Right atrium auricular region (tissue), 2 donors: ENCODE data around the gene OLFML2B. TPM values are rescaled to one million over a fixed set of nuclear protein-coding genes. Genes with fewer than 3 reads are reported as not detected.

Experiments used
- DNase-seq: peaks from one replicate; pipeline ENCODE4 v3.0.0-alpha.2; 2019; ENCODE audit warnings: low spot score
- H3K27ac ChIP-seq, 2 donors: fragments of 200-600 bp; sonication (generic); 1 replicate in 1 of 2; 2 replicates in 1 of 2; pipeline ENCODE4 v1.5.1; 2016 to 2019
- H3K27me3 ChIP-seq, 2 donors: fragments of 200-600 bp; sonication (generic); one replicate each; pipeline versions ENCODE4 v1.5.1 to v1.6.0; 2017 to 2019
- H3K36me3 ChIP-seq: fragments of 200-600 bp; sonication (generic); one replicate; pipeline ENCODE4 v1.5.1; 2016
- H3K4me1 ChIP-seq, 2 donors: fragments of 200-600 bp; sonication (generic); one replicate each; pipeline versions ENCODE4 v1.5.1 to v1.6.0; 2017 to 2019
- H3K4me3 ChIP-seq, 2 donors: fragments of 200-600 bp; sonication (generic); 1 replicate in 1 of 2; 2 replicates in 1 of 2; pipeline ENCODE4 v1.5.1; 2017 to 2019; ENCODE audit warnings: mild to moderate bottlenecking in 1 of 2, moderate library complexity in 1 of 2
- H3K9me3 ChIP-seq, 2 donors: fragments of 200-600 bp; sonication (generic); one replicate each; pipeline ENCODE4 v1.5.1; 2019
- CTCF ChIP-seq, 2 donors: fragments of 200-600 bp; sonication (generic); IDR thresholded peaks; one replicate each; pipeline ENCODE4 v1.5.1; 2019; ENCODE audit warnings: antibody characterized with exemption in 2 of 2
- total RNA-seq, 2 donors: library from RNA; depleted of rRNA; stranded (reverse); fragments of >200 nt; gene quantifications; one replicate each; pipeline ENCODE4 v1.1.0, GENCODE V29; 2016

Gene OLFML2B
- 1 to 10 TPM; 4.5 to 9.2 TPM for total RNA-seq

- peak in 1 of 2 donors; percentile 36 for TF ChIP-seq CTCF (IDR thresholded peaks at IDR 0.05)
- H3K27me3 ChIP-seq, result no peaks in the 10 kb centered on the region
- H3K36me3 ChIP-seq, result no peaks in the 10 kb centered on the region
Measured at GRCh38 chr1:162023547-162024501, at the start of gene OLFML2B. OLFML2B (minus strand) TSS chr1:162023869; CDS start chr1:162023430, 439 bp downstream.

GRCh38 chr1:162072740-162073139 is 49.1 kb upstream of the OLFML2B start:
- no peak for TF ChIP-seq CTCF (IDR thresholded peaks at IDR 0.05)
- no peaks in the 10 kb centered on the region for H3K9me3 ChIP-seq
- no peak overlapping the region for H3K27ac ChIP-seq
- H3K4me1 ChIP-seq, result peaks cover 0 to 28% of the 10 kb centered on the region in 2 donors
- H3K4me3 ChIP-seq, result no peak overlapping the region
- H3K27me3 ChIP-seq, result no peaks in the 10 kb centered on the region
- no peak for DNase-seq
- no peaks in the 10 kb centered on the region for H3K36me3 ChIP-seq

More at GRCh38 chr1:162023547-162024501, at the start of gene OLFML2B:
- Histone ChIP-seq H3K4me3 (peak within 1 kb of the TSS; percentile 49 to 63), H3K9me3 (no peaks in the 10 kb centered on the region), H3K4me1 (peaks cover 0 to 41% of the 10 kb centered on the region in 2 donors), H3K27ac (peak within 1 kb of the TSS; percentile 14 to 20)
- no peak for DNase-seq

GRCh38 chr1:162070825-162071224 is 47.2 kb upstream of the OLFML2B start:
- no peaks in the 10 kb centered on the region for H3K27me3 ChIP-seq

GRCh38 chr1:162070094-162070748 is 46.6 kb upstream of the OLFML2B start:
- H3K4me3 ChIP-seq, result peak overlapping the region; percentile 61 to 68
- no peak for TF ChIP-seq CTCF (IDR thresholded peaks at IDR 0.05)
- H3K4me1 ChIP-seq, result peaks cover 0 to 28% of the 10 kb centered on the region in 2 donors
- H3K9me3 ChIP-seq, result no peaks in the 10 kb centered on the region
- no peaks in the 10 kb centered on the region for H3K27me3 ChIP-seq
- H3K27ac ChIP-seq, result peak overlapping the region; percentile 27 to 74
- DNase-seq, result no peak
- no peaks in the 10 kb centered on the region for H3K36me3 ChIP-seq

More at GRCh38 chr1:162070825-162071224, 47.2 kb upstream of the OLFML2B start:
- TF ChIP-seq CTCF (IDR thresholded peaks at IDR 0.05), result no peak
- Histone ChIP-seq H3K9me3 (no peaks in the 10 kb centered on the region), H3K4me3 (peak overlapping the region; percentile 61 to 68), H3K36me3 (no peaks in the 10 kb centered on the region), H3K4me1 (peaks cover 0 to 28% of the 10 kb centered on the region in 2 donors), H3K27ac (no peak overlapping the region)
- no peak for DNase-seq

GRCh38 chr1:162069334-162070093 is 45.8 kb upstream of the OLFML2B start, which contains the start of gene NOS1AP:
NOS1AP (plus strand) TSS chr1:162069691; CDS start chr1:162070178, 487 bp downstream.
- H3K9me3 ChIP-seq, result no peaks in the 10 kb centered on the region
- no peaks in the 10 kb centered on the region for H3K27me3 ChIP-seq
- no peak for TF ChIP-seq CTCF (IDR thresholded peaks at IDR 0.05)
- peaks cover 0 to 28% of the 10 kb centered on the region in 2 donors for H3K4me1 ChIP-seq
- peak within 1 kb of the TSS; percentile 61 to 68 for H3K4me3 ChIP-seq
- H3K27ac ChIP-seq, result peak within 1 kb of the TSS; percentile 61 to 74
- peak; percentile 65 for DNase-seq
- no peaks in the 10 kb centered on the region for H3K36me3 ChIP-seq
